NT2/D1 (cell line): ENCODE measurements around the gene ENTHD1.

Experiments used
- SUZ12 ChIP-seq: IDR thresholded peaks from 2 replicates; pipeline ENCODE4 v1.6.1; 2011; ENCODE audit not compliant: insufficient read length, insufficient read depth; ENCODE audit errors: extremely low read depth
- YY1 ChIP-seq: IDR thresholded peaks from 2 replicates; pipeline ENCODE4 v1.6.1; 2011; ENCODE audit not compliant: insufficient read length, insufficient read depth
- ZNF274 ChIP-seq: IDR thresholded peaks from 2 replicates; pipeline ENCODE4 v1.6.1; 2011; ENCODE audit warnings: mild to moderate bottlenecking, low read depth, low read length

GRCh38 chr22:39851606-39852315, 41.8 kb downstream of the ENTHD1 start:
- no peak for TF ChIP-seq ZNF274
- no peak for TF ChIP-seq YY1
- no peak for TF ChIP-seq SUZ12
